NAMALWA (cell line): ENCODE data around the gene CARD11.
"Not testable (repeated sequence)": the region's sequence is repeated elsewhere in the genome, so short reads cannot be mapped to it uniquely, and the experiment has no call there.

ENCODE experiments used
- DNase-seq: peaks from one replicate; pipeline ENCODE4 v3.0.0-alpha.2; 2015; ENCODE audit warnings: low spot score

Gene CARD11

GRCh38 chr7:2924866-2925840, 118.5 kb downstream of the CARD11 start:
- no peak for DNase-seq

- no peak for DNase-seq
Observed at GRCh38 chr7:2923886-2924574, 119.6 kb downstream of the CARD11 start.

- DNase-seq = no peak
Observed at GRCh38 chr7:2923291-2923781, 120.3 kb downstream of the CARD11 start.

GRCh38 chr7:2922866-2923265, 120.8 kb downstream of the CARD11 start:
- DNase-seq = no peak

- DNase-seq = no peak
Observed at GRCh38 chr7:2922348-2922691, 121.3 kb downstream of the CARD11 start.

- DNase-seq = no peak
Observed at GRCh38 chr7:2921653-2922347, 121.9 kb downstream of the CARD11 start.

- no peak for DNase-seq
Observed at GRCh38 chr7:2920956-2921652, 122.6 kb downstream of the CARD11 start.

GRCh38 chr7:2920480-2920879, 123.2 kb downstream of the CARD11 start:
- not testable (repeated sequence) for DNase-seq

- no peak for DNase-seq
Observed at GRCh38 chr7:2920041-2920440, 123.6 kb downstream of the CARD11 start.

GRCh38 chr7:2919256-2919655, 124.4 kb downstream of the CARD11 start:
- no peak for DNase-seq

GRCh38 chr7:2918406-2918805, 125.3 kb downstream of the CARD11 start:
- no peak for DNase-seq

GRCh38 chr7:2915023-2915422, 128.6 kb downstream of the CARD11 start:
- DNase-seq = no peak

GRCh38 chr7:2913760-2914387, 129.8 kb downstream of the CARD11 start:
- DNase-seq = no peak

- no peak for DNase-seq
Observed at GRCh38 chr7:2912684-2913439, 130.8 kb downstream of the CARD11 start.

- no peak for DNase-seq
Observed at GRCh38 chr7:2911466-2911865, 132.2 kb downstream of the CARD11 start.

- no peak for DNase-seq
Observed at GRCh38 chr7:2909471-2910039, 134.1 kb downstream of the CARD11 start.

GRCh38 chr7:2909043-2909442, 134.6 kb downstream of the CARD11 start:
- no peak for DNase-seq

GRCh38 chr7:2908103-2908683, 135.5 kb downstream of the CARD11 start:
- DNase-seq = peak; percentile 92

GRCh38 chr7:2906197-2906931, 137.3 kb downstream of the CARD11 start:
- DNase-seq = no peak
